C4-2B (cell line): ENCODE results near the gene DPF3.

ENCODE experiments used
- CTCF ChIP-seq: fragments of 450-650 bp; conservative IDR thresholded peaks from 2 replicates; pipeline ENCODE4 v1.5.1; 2017; ENCODE audit warnings: mild to moderate bottlenecking
- ZFX ChIP-seq: fragments of 450-650 bp; IDR thresholded peaks from 2 replicates; pipeline ENCODE4 v1.6.1; 2017

GRCh38 chr14:72644038-72644437 is 249.9 kb downstream of the DPF3 start:
- TF ChIP-seq CTCF (no peak), ZFX (no peak)
